Glutamatergic neuron (in vitro differentiated cells): ENCODE measurements around the gene MACROD1. TPM values are rescaled to one million over a fixed set of nuclear protein-coding genes. Genes with fewer than 3 reads are reported as not detected.

Experiments
- DNase-seq: peaks from one replicate; pipeline ENCODE4 v3.0.0; 2022
- H3K27ac Mint-ChIP-seq: one replicate; pipeline ENCODE4 v1.8.0; 2020; ENCODE audit warnings: mild to moderate bottlenecking, mixed read lengths, inconsistent platforms; ENCODE audit not compliant: unreplicated experiment
- H3K27me3 Mint-ChIP-seq: one replicate; pipeline ENCODE4 v1.8.0; 2020; ENCODE audit warnings: mild to moderate bottlenecking, moderate library complexity, mixed read lengths, inconsistent platforms; ENCODE audit not compliant: unreplicated experiment
- H3K36me3 Mint-ChIP-seq: one replicate; pipeline ENCODE4 v1.8.0; 2020; ENCODE audit warnings: mild to moderate bottlenecking, mixed read lengths, inconsistent platforms; ENCODE audit not compliant: unreplicated experiment
- H3K4me1 Mint-ChIP-seq: one replicate; pipeline ENCODE4 v1.8.0; 2020; ENCODE audit warnings: mild to moderate bottlenecking, low read depth, mixed read lengths, inconsistent platforms; ENCODE audit not compliant: unreplicated experiment
- H3K4me3 Mint-ChIP-seq: one replicate; pipeline ENCODE4 v1.8.0; 2020; ENCODE audit warnings: mild to moderate bottlenecking, mixed read lengths, inconsistent platforms; ENCODE audit not compliant: unreplicated experiment
- H3K9me3 Mint-ChIP-seq: one replicate; pipeline ENCODE4 v1.8.0; 2020; ENCODE audit warnings: mild to moderate bottlenecking, moderate library complexity, mixed read lengths, inconsistent platforms; ENCODE audit not compliant: unreplicated experiment
- total RNA-seq: library from RNA; stranded (reverse); fragmentation: NEBNext Ultra II Directional; extraction: Animal tissue kit (Norgen Biotek cat#: 25700); gene quantifications from one replicate; pipeline ENCODE4 v1.2.1, GENCODE V29; 2021; ENCODE audit not compliant: unreplicated experiment
- TF ChIP-seq, protein P1 (sequence below): fragments of 200-600 bp; sonication (generic); IDR thresholded peaks from one replicate; pipeline ENCODE4 v1.5.0; 2021; ENCODE audit not compliant: partially characterized antibody, unreplicated experiment

Gene MACROD1
- total RNA-seq, 1 donor from 2014 or later, result 12.7 TPM

DNA sequence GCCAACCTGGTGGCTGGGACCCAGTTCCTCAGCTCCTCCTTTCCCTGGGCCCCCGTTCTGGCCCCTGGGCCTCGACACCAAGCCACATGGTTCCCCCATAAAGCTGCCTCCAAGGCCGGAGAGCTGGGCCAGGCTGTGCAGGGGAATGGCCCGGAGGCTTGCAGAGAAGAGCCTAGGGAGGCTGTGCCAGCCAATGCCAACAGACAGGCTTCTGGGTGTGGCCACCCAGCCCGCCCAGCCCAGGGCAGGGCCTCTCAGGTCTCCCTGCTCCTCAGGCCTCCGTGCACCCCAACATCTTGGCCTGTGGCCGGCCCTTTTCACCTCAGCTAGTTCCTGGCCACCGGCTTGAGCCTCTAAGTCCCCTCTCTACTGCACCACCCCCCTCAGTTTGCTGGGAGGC, 147.6 kb downstream of the MACROD1 start:
- Mint-ChIP-seq H3K27me3 (peaks cover 6% of the 10 kb centered on the region), H3K4me3 (no peak overlapping the region), H3K9me3 (peaks cover 1% of the 10 kb centered on the region), H3K4me1 (peaks cover 7% of the 10 kb centered on the region), H3K27ac (no peak overlapping the region), H3K36me3 (no peaks in the 10 kb centered on the region)
- DNase-seq, result no peak
- TF ChIP-seq, protein P1, sequence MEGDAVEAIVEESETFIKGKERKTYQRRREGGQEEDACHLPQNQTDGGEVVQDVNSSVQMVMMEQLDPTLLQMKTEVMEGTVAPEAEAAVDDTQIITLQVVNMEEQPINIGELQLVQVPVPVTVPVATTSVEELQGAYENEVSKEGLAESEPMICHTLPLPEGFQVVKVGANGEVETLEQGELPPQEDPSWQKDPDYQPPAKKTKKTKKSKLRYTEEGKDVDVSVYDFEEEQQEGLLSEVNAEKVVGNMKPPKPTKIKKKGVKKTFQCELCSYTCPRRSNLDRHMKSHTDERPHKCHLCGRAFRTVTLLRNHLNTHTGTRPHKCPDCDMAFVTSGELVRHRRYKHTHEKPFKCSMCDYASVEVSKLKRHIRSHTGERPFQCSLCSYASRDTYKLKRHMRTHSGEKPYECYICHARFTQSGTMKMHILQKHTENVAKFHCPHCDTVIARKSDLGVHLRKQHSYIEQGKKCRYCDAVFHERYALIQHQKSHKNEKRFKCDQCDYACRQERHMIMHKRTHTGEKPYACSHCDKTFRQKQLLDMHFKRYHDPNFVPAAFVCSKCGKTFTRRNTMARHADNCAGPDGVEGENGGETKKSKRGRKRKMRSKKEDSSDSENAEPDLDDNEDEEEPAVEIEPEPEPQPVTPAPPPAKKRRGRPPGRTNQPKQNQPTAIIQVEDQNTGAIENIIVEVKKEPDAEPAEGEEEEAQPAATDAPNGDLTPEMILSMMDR, result no peak

DNA sequence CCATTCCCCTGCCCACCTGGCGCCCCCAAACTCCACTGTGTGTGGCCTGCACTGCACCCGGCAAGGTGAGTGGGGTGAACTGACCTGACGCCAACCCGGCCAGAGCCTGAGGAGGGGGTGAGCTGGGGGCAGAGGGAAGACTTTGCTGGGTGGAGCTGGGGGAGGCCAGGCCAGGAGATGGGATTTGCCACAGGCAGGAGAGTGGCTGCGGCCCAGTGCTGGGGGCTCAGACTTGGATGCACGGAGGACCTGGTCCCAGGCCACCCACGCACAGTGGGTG, 148.0 kb downstream of the MACROD1 start:
- peaks cover 5% of the 10 kb centered on the region for H3K27me3 Mint-ChIP-seq
- TF ChIP-seq, protein P1, result no peak
- no peaks in the 10 kb centered on the region for H3K36me3 Mint-ChIP-seq
- peaks cover 7% of the 10 kb centered on the region for H3K4me1 Mint-ChIP-seq
- no peak overlapping the region for H3K4me3 Mint-ChIP-seq
- no peak overlapping the region for H3K27ac Mint-ChIP-seq
- H3K9me3 Mint-ChIP-seq, result peaks cover 1% of the 10 kb centered on the region
- no peak for DNase-seq

DNA sequence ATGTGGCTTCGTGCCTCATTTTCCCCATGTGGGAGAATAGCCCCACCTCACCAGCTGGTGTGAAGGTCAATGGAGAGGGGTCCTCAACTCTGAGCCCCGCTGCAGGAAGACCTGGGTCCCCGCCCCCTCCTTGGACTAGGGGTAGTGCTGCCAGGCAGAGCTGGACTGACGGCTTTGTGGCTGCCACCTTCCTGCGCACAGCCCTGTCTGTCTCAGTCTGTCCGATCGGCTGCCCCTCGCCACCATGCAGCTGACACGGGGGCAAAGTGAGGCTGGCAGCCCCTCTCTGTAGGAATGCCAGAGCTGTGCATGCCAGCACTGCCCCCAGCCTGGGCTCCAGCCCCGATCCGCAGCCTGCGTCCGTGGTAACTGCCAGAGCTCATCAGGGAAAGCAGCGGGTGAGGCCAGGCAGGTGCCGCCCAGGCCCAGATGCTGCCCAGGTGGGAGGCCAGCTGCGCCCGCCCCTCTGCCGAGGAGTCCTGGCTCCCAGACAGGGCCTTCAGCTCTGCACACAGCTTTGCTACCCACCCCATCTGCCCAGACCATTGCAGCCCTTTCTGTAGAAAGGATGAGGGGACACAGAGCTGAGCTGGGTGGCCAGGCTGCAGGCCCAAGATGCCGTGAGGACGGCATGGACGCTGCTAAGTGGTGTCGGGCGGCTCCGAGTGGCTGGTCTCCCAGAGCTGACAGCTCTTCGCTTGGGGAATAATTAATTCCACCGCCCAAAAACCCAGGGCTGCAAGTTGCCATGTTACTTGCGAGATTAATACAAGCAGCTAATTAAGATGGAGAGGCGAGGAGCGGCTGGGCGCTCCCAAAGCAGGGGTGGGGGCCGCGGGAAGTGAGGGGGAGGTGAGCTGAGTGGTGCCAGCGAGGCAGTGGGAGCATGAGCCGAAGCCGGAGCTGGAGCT, 149.7 kb downstream of the MACROD1 start:
- peaks cover 4% of the 10 kb centered on the region for H3K4me1 Mint-ChIP-seq
- no peaks in the 10 kb centered on the region for H3K36me3 Mint-ChIP-seq
- TF ChIP-seq, protein P1, result no peak
- peaks cover 1% of the 10 kb centered on the region for H3K9me3 Mint-ChIP-seq
- peaks cover 8% of the 10 kb centered on the region for H3K27me3 Mint-ChIP-seq
- DNase-seq, result no peak
- no peak overlapping the region for H3K27ac Mint-ChIP-seq
- no peak overlapping the region for H3K4me3 Mint-ChIP-seq

DNA sequence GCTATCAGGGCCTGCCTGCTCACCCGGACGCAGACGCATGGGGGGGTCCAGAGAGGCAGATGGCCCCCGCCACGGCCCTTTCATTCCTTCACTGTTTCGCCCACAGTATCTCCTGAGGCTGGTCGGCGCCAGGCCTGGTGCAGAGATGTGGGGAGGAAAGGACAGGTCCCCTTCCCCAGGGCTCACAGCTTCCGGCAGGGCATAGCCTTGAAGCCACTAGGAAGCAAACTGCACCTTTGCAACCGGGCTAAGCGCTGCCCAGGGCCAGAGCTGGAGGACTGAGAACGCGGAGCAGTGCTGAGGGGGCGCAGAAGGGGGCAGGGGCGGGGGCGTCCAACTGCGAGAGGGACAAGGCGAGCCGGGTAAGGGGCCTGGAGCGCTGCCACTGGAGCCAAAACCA, 150.4 kb downstream of the MACROD1 start:
- no peaks in the 10 kb centered on the region for H3K9me3 Mint-ChIP-seq
- H3K4me1 Mint-ChIP-seq, result peaks cover 4% of the 10 kb centered on the region
- no peaks in the 10 kb centered on the region for H3K36me3 Mint-ChIP-seq
- TF ChIP-seq, protein P1, result no peak
- no peak overlapping the region for H3K27ac Mint-ChIP-seq
- H3K4me3 Mint-ChIP-seq, result no peak overlapping the region
- peaks cover 10% of the 10 kb centered on the region for H3K27me3 Mint-ChIP-seq
- DNase-seq, result no peak

DNA sequence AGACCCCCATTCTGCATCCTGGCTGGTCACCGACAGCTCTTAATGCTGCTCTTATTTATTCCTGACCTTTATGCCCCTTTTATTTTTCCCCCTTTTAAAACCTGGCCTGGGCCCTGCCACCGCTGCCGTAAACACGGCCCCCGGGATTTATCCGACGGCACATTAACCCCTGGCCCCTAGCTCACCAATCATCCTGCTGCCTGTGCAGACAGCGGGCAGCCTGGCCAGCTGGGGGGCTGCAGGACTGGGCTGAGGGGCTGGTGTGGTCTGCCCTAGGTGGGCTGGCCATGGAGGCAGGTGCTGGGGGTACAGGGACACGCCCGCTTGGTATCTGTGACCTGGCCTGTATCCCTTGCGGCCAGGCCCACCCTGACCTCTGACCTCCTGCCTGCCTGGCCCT, 151.6 kb downstream of the MACROD1 start:
- no peaks in the 10 kb centered on the region for H3K36me3 Mint-ChIP-seq
- H3K4me3 Mint-ChIP-seq, result no peak overlapping the region
- H3K27me3 Mint-ChIP-seq, result peaks cover 6% of the 10 kb centered on the region

More for the DNA sequence above, 151.6 kb downstream of the MACROD1 start:
- H3K27ac Mint-ChIP-seq, result no peak overlapping the region
- TF ChIP-seq, protein P1, result no peak
- DNase-seq, result no peak
- peaks cover 4% of the 10 kb centered on the region for H3K4me1 Mint-ChIP-seq
- no peaks in the 10 kb centered on the region for H3K9me3 Mint-ChIP-seq
